ENCODE results near the gene COL5A1. TPM values are rescaled to one million over a fixed set of nuclear protein-coding genes. Genes with fewer than 3 reads are reported as not detected.
A peak's percentile ranks its signal among the peaks of the same experiment; 100 is the strongest.
"Not testable (repeated sequence)": the region's sequence is repeated elsewhere in the genome, so short reads cannot be mapped to it uniquely, and the experiment has no call there.

The COL5A1 gene
- total and polyA plus RNA-seq, 2 experiments from 2014 or later = 211 to 812 TPM

- Histone ChIP-seq H3K4me1 (ENCODE audit: insufficient read depth) (peaks cover 25% of the 10 kb centered on the region), H2AFZ (no peak overlapping the region), H3K4me3 (peak overlapping the region; percentile 100), H3K79me2 (ENCODE audit: insufficient read depth) (peaks cover 44% of the 10 kb centered on the region), H3K27me3 (replicated peaks; ENCODE audit: insufficient read depth) (no peaks in the 10 kb centered on the region), H4K20me1 (ENCODE audit: insufficient read depth) (peaks cover 4% of the 10 kb centered on the region; the same call in 1 of the 2 replicates), H3F3A (ENCODE audit: insufficient read depth) (peaks cover 34% of the 10 kb centered on the region), H3K9me2 (ENCODE audit: insufficient read depth) (no peaks in the 10 kb centered on the region), H3K27ac (peak overlapping the region; percentile 94), H3K36me3 (ENCODE audit: low read depth) (no peaks in the 10 kb centered on the region), H3K9me3 (ENCODE audit: low read depth) (no peaks in the 10 kb centered on the region), H3K4me2 (ENCODE audit: unreplicated experiment) (peak overlapping the region; percentile 93), H3K9ac (peak overlapping the region; percentile 97)
- no peak for DNase-seq
- in situ Hi-C loops (cut with MboI) = no loop called here
- TF ChIP-seq EZH2phosphoT487 (IDR thresholded peaks at IDR 0.05; ENCODE audit: insufficient read depth, low read depth) (no peak), EZH2 (IDR thresholded peaks at IDR 0.05; ENCODE audit: insufficient read depth, poor library complexity, severe bottlenecking) (no peak)
- 1 to 3% methylated on average over 31 to 42 of the region's 58 CpGs for WGBS, 2 experiments (ENCODE audit: low coverage in 1 of 2, low lambda C conversion rate in 2 of 2, missing lambda C conversion rate in 2 of 2)
These were observed 384 bp downstream of the COL5A1 start for GRCh38 chr9:134641990-134642384.

DNA sequence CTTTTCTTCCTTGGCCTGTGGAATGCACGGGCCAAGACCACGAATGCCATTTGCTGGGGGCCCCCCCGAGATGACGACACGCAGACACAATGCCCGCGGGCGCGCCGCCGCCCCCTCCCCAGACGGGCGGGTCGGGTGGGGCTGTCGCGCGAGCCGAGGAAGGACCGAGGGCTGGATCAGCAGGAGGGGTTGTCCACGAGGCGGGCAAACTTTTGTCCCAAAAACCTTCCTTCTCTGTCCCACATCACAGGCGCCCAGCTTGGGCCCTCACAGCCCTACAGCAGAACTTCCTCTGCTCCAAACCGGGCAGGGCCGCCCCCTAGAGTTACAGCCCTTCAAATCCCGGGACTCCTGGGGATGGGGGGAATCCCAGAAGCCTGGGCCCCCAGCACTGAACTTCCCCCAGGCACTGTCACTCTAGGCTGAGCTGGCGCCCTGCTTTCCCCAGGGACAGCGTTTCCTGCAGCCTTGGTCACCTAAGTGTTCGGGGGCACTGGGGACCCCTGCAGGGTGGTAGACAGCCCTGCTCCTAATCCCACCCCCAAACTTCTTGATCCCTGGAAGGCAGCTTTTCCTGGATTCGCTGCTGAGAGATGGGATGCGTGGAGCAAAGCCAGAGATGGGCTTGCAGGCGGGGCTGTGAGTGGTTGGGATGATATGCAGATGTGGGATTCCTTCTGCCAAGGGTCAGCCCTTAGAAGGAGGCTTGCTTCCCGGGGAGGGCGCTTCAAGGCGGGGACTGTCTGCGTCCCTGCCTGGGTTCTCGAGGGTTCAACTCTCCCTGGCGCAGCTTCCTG is 980 bp downstream of the COL5A1 start:
- 1% methylated on average over 20 to 29 of the region's 37 CpGs for WGBS, 2 experiments (ENCODE audit: low coverage in 1 of 2, low lambda C conversion rate in 2 of 2, missing lambda C conversion rate in 2 of 2)
- Histone ChIP-seq H3K27me3 (replicated peaks; ENCODE audit: insufficient read depth) (no peaks in the 10 kb centered on the region), H2AFZ (no peak overlapping the region), H3F3A (ENCODE audit: insufficient read depth) (peaks cover 35% of the 10 kb centered on the region), H3K9me2 (ENCODE audit: insufficient read depth) (no peaks in the 10 kb centered on the region), H3K4me2 (ENCODE audit: unreplicated experiment) (peak overlapping the region; percentile 93), H3K9me3 (ENCODE audit: low read depth) (no peaks in the 10 kb centered on the region), H3K9ac (peak overlapping the region; percentile 97), H3K79me2 (ENCODE audit: insufficient read depth) (peaks cover 50% of the 10 kb centered on the region), H4K20me1 (ENCODE audit: insufficient read depth) (peaks cover 7% of the 10 kb centered on the region; the same call in 1 of the 2 replicates), H3K4me1 (ENCODE audit: insufficient read depth) (peaks cover 31% of the 10 kb centered on the region), H3K4me3 (peak overlapping the region; percentile 100), H3K36me3 (ENCODE audit: low read depth) (no peaks in the 10 kb centered on the region), H3K27ac (peak overlapping the region; percentile 94)
- in situ Hi-C loops (cut with MboI) = no loop called here
- TF ChIP-seq EZH2phosphoT487 (IDR thresholded peaks at IDR 0.05; ENCODE audit: insufficient read depth, low read depth) = no peak
- no peak for TF ChIP-seq EZH2 (IDR thresholded peaks at IDR 0.05; ENCODE audit: insufficient read depth, poor library complexity, severe bottlenecking)
- peak; percentile 89 for DNase-seq

- H3K4me3 ChIP-seq = peak overlapping the region; percentile 100
- H3K36me3 ChIP-seq (ENCODE audit: low read depth) = no peaks in the 10 kb centered on the region
- H3K4me2 ChIP-seq (ENCODE audit: unreplicated experiment) = peak overlapping the region; percentile 93
- H3K9me3 ChIP-seq (ENCODE audit: low read depth) = no peaks in the 10 kb centered on the region
- in situ Hi-C loops (cut with MboI) = no loop called here
- H2AFZ ChIP-seq = no peak overlapping the region
- no peaks in the 10 kb centered on the region for H3K27me3 ChIP-seq (replicated peaks; ENCODE audit: insufficient read depth)
- TF ChIP-seq EZH2 (IDR thresholded peaks at IDR 0.05; ENCODE audit: insufficient read depth, poor library complexity, severe bottlenecking) = no peak
- no peak for TF ChIP-seq EZH2phosphoT487 (IDR thresholded peaks at IDR 0.05; ENCODE audit: insufficient read depth, low read depth)
- no peaks in the 10 kb centered on the region for H3K9me2 ChIP-seq (ENCODE audit: insufficient read depth)
- H3K79me2 ChIP-seq (ENCODE audit: insufficient read depth) = peaks cover 56% of the 10 kb centered on the region
- peaks cover 12% of the 10 kb centered on the region; the same call in 1 of the 2 replicates for H4K20me1 ChIP-seq (ENCODE audit: insufficient read depth)
- peak; percentile 79 for DNase-seq
- 1% methylated on average over 15 to 16 of the region's 16 CpGs for WGBS, 2 experiments (ENCODE audit: low coverage in 1 of 2, low lambda C conversion rate in 2 of 2, missing lambda C conversion rate in 2 of 2)
- peak overlapping the region; percentile 97 for H3K9ac ChIP-seq
- H3K4me1 ChIP-seq (ENCODE audit: insufficient read depth) = peaks cover 35% of the 10 kb centered on the region
- H3F3A ChIP-seq (ENCODE audit: insufficient read depth) = peaks cover 41% of the 10 kb centered on the region
- peak overlapping the region; percentile 94 for H3K27ac ChIP-seq
These were observed 1.6 kb downstream of the COL5A1 start for GRCh38 chr9:134643222-134643671.

DNA sequence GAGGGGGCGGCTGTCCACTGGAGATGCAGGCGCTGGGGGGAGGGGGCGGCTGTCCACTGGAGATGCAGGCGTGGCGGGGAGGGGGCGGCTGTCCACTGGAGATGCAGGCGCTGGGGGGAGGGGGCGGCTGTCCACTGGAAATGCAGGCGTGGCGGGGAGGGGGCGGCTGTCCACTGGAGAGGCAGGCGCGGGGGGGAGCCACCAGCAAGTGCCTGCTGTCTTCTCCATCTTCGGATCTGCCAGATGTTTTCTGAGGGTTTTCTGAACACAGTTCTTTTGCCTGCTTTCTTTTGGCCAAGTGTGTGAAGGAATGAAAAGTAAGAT is 2.8 kb downstream of the COL5A1 start:
- H4K20me1 ChIP-seq (ENCODE audit: insufficient read depth) = peaks cover 18% of the 10 kb centered on the region; the same call in 1 of the 2 replicates
- 3 to 9% methylated on average over 4 to 11 of the region's 14 CpGs for whole genome bisulfite sequencing, 2 experiments (ENCODE audit: low coverage in 1 of 2, low lambda C conversion rate in 2 of 2, missing lambda C conversion rate in 2 of 2)
- H3K79me2 ChIP-seq (ENCODE audit: insufficient read depth) = peaks cover 68% of the 10 kb centered on the region
- H3K36me3 ChIP-seq (ENCODE audit: low read depth); DNase-seq; H3K9me2 ChIP-seq (ENCODE audit: insufficient read depth); H2AFZ ChIP-seq; in situ Hi-C loops (cut with MboI); H3K27me3 ChIP-seq (replicated peaks; ENCODE audit: insufficient read depth); H3K9me3 ChIP-seq (ENCODE audit: low read depth): not testable (repeated sequence)
- H3K4me1 ChIP-seq (ENCODE audit: insufficient read depth) = peaks cover 46% of the 10 kb centered on the region
- peak overlapping the region; percentile 79 for H3K4me2 ChIP-seq (ENCODE audit: unreplicated experiment)
- H3F3A ChIP-seq (ENCODE audit: insufficient read depth) = peaks cover 52% of the 10 kb centered on the region
- peak overlapping the region; percentile 77 for H3K9ac ChIP-seq
- peak overlapping the region; percentile 79 for H3K27ac ChIP-seq
- H3K4me3 ChIP-seq = peak overlapping the region; percentile 73
